Left colon (tissue), 2 donors: Measurements from ENCODE around the gene DTHD1. TPM values are rescaled to one million over a fixed set of nuclear protein-coding genes. Genes with fewer than 3 reads are reported as not detected.

ENCODE experiments used
- ATAC-seq: fragments of 200-7000 bp; cut with Tn5 transposase; one replicate; pipeline ENCODE4 v1.9.1; 2020; ENCODE audit warnings: mild to moderate bottlenecking, moderate library complexity
- DNase-seq, 2 donors: peaks; one replicate each; pipeline ENCODE4 v3.0.0-alpha.2; 2020
- intact Hi-C, 2 donors: fragments of 100-400 bp; cut with DNase I in 1 of 2; cut with micrococcal nuclease in 1 of 2; formaldehyde crosslinking; loops; one replicate each; pipeline versions ENCODE4 v1.11.2 to v1.14.0; 2022; cut with DNase I, micrococcal nuclease
- long read RNA-seq: library from polyadenylated mRNA; unstranded; transcript quantifications from one replicate; pipeline ENCODE4 v2.0.0, GENCODE V29; 2021
- total RNA-seq, 2 donors: library from RNA; stranded (reverse); fragmentation: NEBNext Ultra II Directional; extraction: Animal tissue kit (Norgen Biotek cat#: 25700); gene quantifications; one replicate each; pipeline ENCODE4 v1.2.1, GENCODE V29; 2021
- donor health status: DM: no; HTN: no; CAD: no.
- donor health status: DM: yes; HTN: yes; CAD: no.

Gene DTHD1
- under 1 TPM; 0.11 to 0.18 TPM for total RNA-seq
- long read RNA-seq: 0 reads

GRCh38 chr4:36281384-36282106 lies at the start of gene DTHD1:
Gene DTHD1, plus strand, starts transcription at chr4:36281616. Its CDS starts 143 bp downstream, at chr4:36281759.
- DNase-seq: no peak
- intact Hi-C loops: no loop called here
- ATAC-seq: no peak

GRCh38 chr4:36233567-36234266 lies 47.7 kb upstream of the DTHD1 start:
- no peak for ATAC-seq
- intact Hi-C loops: no loop called here

GRCh38 chr4:36235306-36235705 lies 46.1 kb upstream of the DTHD1 start:
- no peak for DNase-seq
- ATAC-seq: peak; percentile 53
- intact Hi-C loops: no loop called here

More at GRCh38 chr4:36233567-36234266, 47.7 kb upstream of the DTHD1 start:
- no peak for DNase-seq

DNA sequence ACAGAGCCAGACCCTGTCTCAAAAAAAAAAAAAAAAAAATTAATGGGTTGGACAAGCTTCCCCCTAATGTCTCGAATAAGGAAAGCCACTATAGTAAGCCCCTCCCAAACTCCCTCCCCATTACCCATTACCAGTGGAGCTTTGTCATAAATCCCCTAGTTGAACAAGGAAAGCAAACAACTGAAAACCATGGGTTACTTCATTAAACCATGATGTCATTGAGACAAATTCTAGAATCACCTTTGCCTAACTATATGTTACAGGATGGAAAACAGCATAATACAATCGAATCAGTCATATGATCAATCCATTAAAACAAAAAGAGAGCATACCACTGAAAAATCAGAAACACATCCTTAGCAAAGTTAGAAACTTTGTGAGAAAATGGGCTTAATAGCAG lies 45.3 kb upstream of the DTHD1 start:
- ATAC-seq (no peak), DNase-seq (no peak)
- intact Hi-C loops: no loop called here

DNA sequence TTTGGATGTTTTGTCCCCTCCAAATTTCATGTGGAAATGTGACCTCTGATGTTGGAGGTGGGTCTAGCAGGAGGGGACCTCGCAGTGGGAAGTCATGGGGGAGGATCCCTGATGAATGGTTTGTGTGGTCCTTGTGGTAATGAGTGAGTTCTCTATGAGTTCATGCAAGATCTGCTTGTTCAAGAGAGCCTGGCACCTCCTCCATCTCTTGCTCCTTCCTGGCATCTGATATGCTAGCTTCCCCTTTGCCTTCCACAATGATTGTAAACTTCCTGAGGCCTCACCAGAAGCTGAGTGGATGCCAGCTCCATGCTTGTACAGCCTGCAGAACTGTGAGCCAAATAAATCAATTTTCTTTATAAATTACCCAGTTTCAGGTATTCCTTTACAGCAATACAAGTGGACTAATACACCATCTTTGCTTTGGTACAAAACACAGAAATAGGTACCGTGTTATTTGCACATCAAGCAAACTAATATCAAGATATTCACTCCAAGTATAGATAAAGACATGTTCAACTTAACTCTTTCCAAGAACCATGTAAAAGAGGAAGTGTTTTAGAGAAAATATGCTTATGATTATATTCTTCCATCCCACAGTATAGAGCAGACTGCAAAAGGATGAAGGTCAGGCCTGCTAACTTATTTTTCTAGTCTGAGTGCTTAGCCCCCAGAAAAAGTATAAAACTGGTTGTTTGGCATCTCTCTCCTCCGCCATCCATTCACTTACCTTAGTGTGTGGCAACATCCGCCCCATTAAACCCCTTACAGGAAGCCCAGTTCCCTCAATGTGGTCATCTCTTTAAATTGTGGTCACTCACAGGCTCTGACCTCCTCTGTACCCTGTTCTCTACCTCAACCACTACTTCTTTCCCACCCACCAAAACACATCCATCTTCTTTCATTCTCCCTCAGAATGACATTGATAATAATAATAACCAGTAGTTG lies 43.8 kb upstream of the DTHD1 start:
- intact Hi-C loops: no loop called here
- ATAC-seq (no peak), DNase-seq (no peak)

- DNase-seq (no peak), ATAC-seq (no peak)
These were observed 39.6 kb upstream of the DTHD1 start for GRCh38 chr4:36241771-36242170.

GRCh38 chr4:36242629-36243354 lies 38.6 kb upstream of the DTHD1 start:
- intact Hi-C loops: no loop called here
- peak in 1 of 2 donors; percentile 15 for DNase-seq
- no peak for ATAC-seq

More at GRCh38 chr4:36241771-36242170, 39.6 kb upstream of the DTHD1 start:
- intact Hi-C loops: no loop called here

DNA sequence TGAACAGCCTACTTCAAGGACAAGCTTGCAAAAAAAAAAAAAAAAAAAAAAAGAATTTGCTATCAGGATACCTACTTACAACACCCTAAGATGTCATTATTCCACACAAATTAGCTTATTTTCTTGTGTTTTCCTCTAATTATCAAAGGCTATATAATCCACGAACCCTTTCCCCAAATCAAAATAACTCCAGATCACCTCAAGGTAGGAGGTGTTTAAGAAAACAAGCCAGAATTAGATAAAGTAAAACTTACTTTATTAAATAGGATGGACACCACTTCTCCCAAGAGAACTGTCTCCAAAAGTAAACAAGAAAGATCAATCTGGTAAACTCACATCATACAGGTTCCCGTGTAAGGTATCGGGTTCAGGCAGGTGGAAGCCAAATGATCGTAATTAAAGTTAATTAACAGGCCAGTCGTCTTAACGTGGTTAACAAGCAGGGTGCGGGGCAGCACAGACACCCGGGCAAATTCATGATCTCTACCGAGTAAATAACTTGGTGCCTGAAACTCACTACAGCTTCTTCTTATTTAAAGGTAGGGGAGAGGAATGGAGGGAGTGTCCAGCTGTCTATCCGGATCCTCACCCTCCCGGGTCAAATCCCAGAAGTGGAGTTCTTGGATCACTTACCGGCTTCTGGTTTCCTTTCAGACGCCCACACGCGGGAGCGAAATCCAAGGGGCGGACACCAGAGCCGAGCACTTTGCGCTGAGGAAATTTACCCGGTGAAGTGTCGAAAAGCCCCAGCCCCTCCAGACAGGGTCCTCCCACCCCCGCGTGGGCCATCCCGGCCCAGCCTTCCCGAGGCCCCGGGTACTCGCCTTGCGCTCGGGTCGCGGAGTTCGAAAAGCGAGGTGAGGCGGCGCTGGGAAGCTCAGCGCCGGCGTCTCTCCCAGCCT lies 37.8 kb upstream of the DTHD1 start:
- peak; percentile 55 to 66 for DNase-seq
- intact Hi-C loops: no loop called here
- peak; percentile 65 for ATAC-seq

- DNase-seq (peak; percentile 46 to 71), ATAC-seq (peak; percentile 79)
- intact Hi-C loops: no loop called here
These were observed 36.9 kb upstream of the DTHD1 start, which contains the start of gene ARAP2 for GRCh38 chr4:36244257-36245082. Gene ARAP2, minus strand, starts transcription at chr4:36244514. Its CDS starts 15,028 bp downstream, at chr4:36229486.

DNA sequence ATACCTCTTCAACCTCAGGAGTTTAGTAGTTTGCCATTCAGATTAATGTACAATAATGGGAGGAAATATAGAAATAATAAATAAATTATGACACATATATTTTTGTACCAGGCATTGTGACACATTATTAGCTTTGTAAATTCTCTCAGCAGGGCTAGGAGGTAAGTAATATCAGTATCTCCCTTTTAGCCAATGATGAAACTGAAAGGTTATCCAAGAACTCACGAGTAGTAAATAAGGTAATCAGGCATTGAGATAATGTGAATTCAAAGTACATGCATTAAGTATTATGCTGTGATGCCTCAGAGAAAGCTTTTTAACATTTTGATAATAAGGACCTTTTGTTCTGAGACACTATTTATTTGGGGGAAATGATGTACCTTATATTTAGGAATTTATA lies 31.8 kb upstream of the DTHD1 start:
- ATAC-seq (no peak), DNase-seq (no peak)
- intact Hi-C loops: no loop called here

- intact Hi-C loops: no loop called here
- no peak for ATAC-seq
- DNase-seq: no peak
These were observed 29.4 kb upstream of the DTHD1 start for GRCh38 chr4:36251983-36252382.

GRCh38 chr4:36254371-36254770 lies 27.0 kb upstream of the DTHD1 start:
- DNase-seq: no peak
- intact Hi-C loops: no loop called here
- ATAC-seq: no peak

- peak; percentile 32 for ATAC-seq
- DNase-seq: no peak
- intact Hi-C loops: no loop called here
These were observed 25.8 kb upstream of the DTHD1 start for GRCh38 chr4:36255577-36255976.

- DNase-seq (no peak), ATAC-seq (peak; percentile 43)
- intact Hi-C loops: no loop called here
These were observed 25.0 kb upstream of the DTHD1 start for GRCh38 chr4:36256398-36256891.

DNA sequence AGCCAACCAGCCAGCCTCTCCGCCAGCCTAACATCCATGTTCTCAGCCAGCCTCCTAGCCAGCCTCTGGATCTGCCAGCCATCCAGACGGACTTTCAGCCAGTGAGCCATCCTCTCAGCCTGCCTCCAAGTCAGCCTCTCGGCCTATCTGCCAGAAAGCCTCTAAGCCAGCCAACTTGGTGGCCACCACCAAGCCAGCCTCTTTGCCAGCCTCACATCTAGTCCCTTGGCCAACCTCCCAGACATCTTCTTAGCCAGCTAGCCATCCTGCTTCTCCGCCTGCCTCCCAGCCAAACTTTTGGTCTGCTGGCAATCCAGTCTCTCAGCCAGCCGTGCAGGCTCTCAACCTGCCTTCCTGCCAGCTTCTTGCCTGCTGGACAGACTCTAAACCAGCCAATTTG lies 20.7 kb upstream of the DTHD1 start:
- DNase-seq (no peak), ATAC-seq (no peak)
- intact Hi-C loops: no loop called here

GRCh38 chr4:36264207-36264826 lies 17.1 kb upstream of the DTHD1 start:
- ATAC-seq (peak; percentile 55), DNase-seq (no peak)
- intact Hi-C loops: no loop called here
